Natural killer cell (primary cell): Measurements from ENCODE around the gene EPS15. TPM values are rescaled to one million over a fixed set of nuclear protein-coding genes. Genes with fewer than 3 reads are reported as not detected.
A peak's percentile ranks its signal among the peaks of the same experiment; 100 is the strongest.

Experiments used
- ATAC-seq, 3 donors: fragments of 150-1000 bp in 2 of 3; fragments of 200-7000 bp in 1 of 3; cut with Tn5 transposase; 1 replicate in 1 of 3; 2 replicates in 2 of 3; pipeline ENCODE4 v1.10.0; 2021; ENCODE audit warnings: mild to moderate bottlenecking in 2 of 3, moderate library complexity in 2 of 3
- DNase-seq, 2 donors: peaks; one replicate each; pipeline versions ENCODE4 v3.0.0 to v3.0.0-alpha.2; 2013 to 2021; ENCODE audit warnings: mixed read lengths in 1 of 2
- H3K27ac ChIP-seq: one replicate; pipeline ENCODE4 v1.5.1; 2013; ENCODE audit warnings: mild to moderate bottlenecking, low read length
- H3K27me3 ChIP-seq: one replicate; pipeline ENCODE4 v1.6.1; 2013; ENCODE audit warnings: low read length; ENCODE audit not compliant: control insufficient read depth, insufficient read depth
- H3K36me3 ChIP-seq: one replicate; pipeline ENCODE4 v1.6.1; 2013; ENCODE audit warnings: low read length; ENCODE audit not compliant: control insufficient read depth, insufficient read depth
- H3K4me1 ChIP-seq: one replicate; pipeline ENCODE4 v1.6.1; 2013; ENCODE audit warnings: low read length; ENCODE audit not compliant: control insufficient read depth, insufficient read depth
- H3K4me3 ChIP-seq: one replicate; pipeline ENCODE4 v1.5.1; 2013; ENCODE audit warnings: low read length
- H3K9me3 ChIP-seq: one replicate; pipeline ENCODE4 v1.6.1; 2013; ENCODE audit warnings: low read length; ENCODE audit not compliant: control insufficient read depth, insufficient read depth
- H3K27ac Mint-ChIP-seq, 2 donors: one replicate each; pipeline ENCODE4 v1.8.0; 2022; ENCODE audit warnings: mild to moderate bottlenecking in 2 of 2, mixed read lengths in 2 of 2, moderate library complexity in 1 of 2
- H3K27me3 Mint-ChIP-seq, 2 donors: one replicate each; pipeline ENCODE4 v1.8.0; 2022; ENCODE audit warnings: low read depth in 2 of 2, mixed read lengths in 2 of 2
- H3K36me3 Mint-ChIP-seq: one replicate; pipeline ENCODE4 v1.8.0; 2022; ENCODE audit warnings: mixed read lengths
- H3K4me1 Mint-ChIP-seq, 2 donors: one replicate each; pipeline ENCODE4 v1.8.0; 2022; ENCODE audit warnings: mixed read lengths in 2 of 2
- H3K4me3 Mint-ChIP-seq: one replicate; pipeline ENCODE4 v1.8.0; 2022; ENCODE audit warnings: mild to moderate bottlenecking, moderate library complexity, mixed read lengths
- H3K9me3 Mint-ChIP-seq, 2 donors: one replicate each; pipeline ENCODE4 v1.8.0; 2022; ENCODE audit warnings: mixed read lengths in 2 of 2
- WGBS: methylation state at CpG from one replicate; pipeline ENCODE4 v1.1.7; 2013; ENCODE audit warnings: missing lambda C conversion rate; ENCODE audit not compliant: insufficient coverage; 5-methylcytosine and 5-hydroxymethylcytosine counted together
- intact Hi-C: fragments of 100-400 bp; cut with micrococcal nuclease; formaldehyde crosslinking; loops from one replicate; pipeline ENCODE4 v1.14.2; 2022
- total RNA-seq, 4 donors: library from RNA; stranded (reverse); fragments of 120-200 nt in 1 of 4; gene quantifications; one replicate each; pipeline versions ENCODE4 v1.2.3 to v1.2.4, GENCODE V29; 2013 to 2022
- TF ChIP-seq, protein P1 (sequence below): fragments of 200-600 bp; IDR thresholded peaks from one replicate; pipeline ENCODE4 v1.8.0; 2022; ENCODE audit warnings: antibody characterized with exemption

EPS15 gene
- total RNA-seq, 3 donors from 2014 or later (not counting 1 experiment from before 2014, with no cell fraction given) = 92.7 to 127 (median 93.5) TPM

DNA sequence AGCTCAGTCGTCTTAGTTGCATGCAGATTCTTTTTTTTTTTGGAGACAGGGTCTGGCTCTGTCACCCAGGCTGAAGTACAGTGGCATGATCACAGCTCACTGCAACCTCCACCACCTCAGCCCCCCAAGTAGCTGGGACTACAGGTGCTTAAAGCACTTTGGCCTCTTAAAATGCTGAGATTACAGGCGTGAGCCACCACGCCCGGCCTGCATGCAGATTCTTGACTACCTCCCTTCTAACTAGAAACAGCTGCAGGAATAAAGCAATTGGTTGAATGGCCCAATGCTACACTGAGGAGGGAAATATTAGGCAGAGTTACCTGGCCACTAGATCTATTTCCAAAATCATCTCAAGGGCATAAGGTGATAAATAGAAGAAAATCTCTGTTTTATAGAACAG, 159.2 kb downstream of the EPS15 start:
- ATAC-seq = no peak
- H3K36me3 Mint-ChIP-seq = peaks cover 20% of the 10 kb centered on the region

DNA sequence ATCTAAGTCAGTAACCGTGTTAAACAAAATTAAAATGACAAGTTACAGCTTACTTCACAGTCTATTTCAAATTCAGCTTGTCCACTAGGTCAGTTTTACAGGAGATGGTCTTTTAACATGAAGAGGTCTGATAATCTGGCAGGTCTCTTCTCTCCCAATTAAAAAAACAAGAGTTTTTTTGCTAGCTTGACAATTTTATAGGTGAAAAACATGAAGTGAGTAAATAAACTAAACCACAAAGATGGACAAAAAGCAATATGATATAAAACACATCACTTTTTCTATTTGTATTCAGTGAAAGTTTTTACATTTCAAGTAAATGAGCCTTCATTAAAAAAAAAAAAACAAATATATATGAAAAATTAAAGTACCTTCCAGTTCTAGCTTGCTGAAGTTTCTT, 163.7 kb downstream of the EPS15 start:
- Histone ChIP-seq H3K27ac (no peak overlapping the region), H3K9me3 (no peaks in the 10 kb centered on the region), H3K4me3 (no peak overlapping the region), H3K4me1 (no peaks in the 10 kb centered on the region), H3K27me3 (no peaks in the 10 kb centered on the region), H3K36me3 (peaks cover 36% of the 10 kb centered on the region)
- Mint-ChIP-seq H3K9me3 (no peaks in the 10 kb centered on the region), H3K4me3 (no peak overlapping the region), H3K27ac (no peak overlapping the region), H3K27me3 (no peaks in the 10 kb centered on the region), H3K36me3 (peaks cover 15% of the 10 kb centered on the region), H3K4me1 (peaks cover 0 to 5% of the 10 kb centered on the region in 2 donors)
- no CpG with 5 or more reads among the region's 1 CpG for WGBS
- DNase-seq (no peak), ATAC-seq (no peak)
- intact Hi-C loops = no loop called here
- TF ChIP-seq, protein P1, sequence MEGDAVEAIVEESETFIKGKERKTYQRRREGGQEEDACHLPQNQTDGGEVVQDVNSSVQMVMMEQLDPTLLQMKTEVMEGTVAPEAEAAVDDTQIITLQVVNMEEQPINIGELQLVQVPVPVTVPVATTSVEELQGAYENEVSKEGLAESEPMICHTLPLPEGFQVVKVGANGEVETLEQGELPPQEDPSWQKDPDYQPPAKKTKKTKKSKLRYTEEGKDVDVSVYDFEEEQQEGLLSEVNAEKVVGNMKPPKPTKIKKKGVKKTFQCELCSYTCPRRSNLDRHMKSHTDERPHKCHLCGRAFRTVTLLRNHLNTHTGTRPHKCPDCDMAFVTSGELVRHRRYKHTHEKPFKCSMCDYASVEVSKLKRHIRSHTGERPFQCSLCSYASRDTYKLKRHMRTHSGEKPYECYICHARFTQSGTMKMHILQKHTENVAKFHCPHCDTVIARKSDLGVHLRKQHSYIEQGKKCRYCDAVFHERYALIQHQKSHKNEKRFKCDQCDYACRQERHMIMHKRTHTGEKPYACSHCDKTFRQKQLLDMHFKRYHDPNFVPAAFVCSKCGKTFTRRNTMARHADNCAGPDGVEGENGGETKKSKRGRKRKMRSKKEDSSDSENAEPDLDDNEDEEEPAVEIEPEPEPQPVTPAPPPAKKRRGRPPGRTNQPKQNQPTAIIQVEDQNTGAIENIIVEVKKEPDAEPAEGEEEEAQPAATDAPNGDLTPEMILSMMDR = no peak

More for the DNA sequence above, 159.2 kb downstream of the EPS15 start:
- TF ChIP-seq, protein P1 = no peak
- Histone ChIP-seq H3K36me3 (peaks cover 52% of the 10 kb centered on the region), H3K4me1 (no peaks in the 10 kb centered on the region), H3K4me3 (no peak overlapping the region), H3K9me3 (no peaks in the 10 kb centered on the region), H3K27me3 (no peaks in the 10 kb centered on the region), H3K27ac (no peak overlapping the region)
- DNase-seq = no peak
- Mint-ChIP-seq H3K27me3 (no peaks in the 10 kb centered on the region), H3K9me3 (no peaks in the 10 kb centered on the region), H3K4me3 (no peak overlapping the region), H3K4me1 (no peaks in the 10 kb centered on the region), H3K27ac (no peak overlapping the region)
- 90% methylated on average over 3 of the region's 4 CpGs for WGBS
- intact Hi-C loops = no loop called here

DNA sequence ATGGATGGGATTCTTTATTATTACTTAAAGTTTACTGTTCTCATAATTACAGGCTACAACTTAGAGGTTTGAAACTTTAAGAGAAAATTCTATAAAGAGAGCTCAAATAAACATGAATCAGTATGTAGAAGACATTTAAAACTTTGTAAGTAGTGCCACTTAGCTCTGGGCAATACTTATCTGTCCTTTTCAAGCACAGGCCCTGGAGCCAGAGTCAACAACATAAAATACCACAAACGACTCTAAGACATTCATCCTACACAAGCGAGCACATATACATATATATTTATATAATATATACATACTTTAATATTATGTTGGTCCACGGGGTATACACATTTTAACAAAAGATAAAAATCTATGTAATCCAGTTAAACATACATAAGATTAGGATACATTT, 164.7 kb downstream of the EPS15 start:
- H3K4me3 Mint-ChIP-seq = no peak overlapping the region
- ATAC-seq = no peak
- H3K4me3 ChIP-seq = no peak overlapping the region
- intact Hi-C loops = no loop called here
- H3K36me3 ChIP-seq = peaks cover 31% of the 10 kb centered on the region
- no peaks in the 10 kb centered on the region for H3K27me3 Mint-ChIP-seq
- no peak overlapping the region for H3K27ac Mint-ChIP-seq
- no peaks in the 10 kb centered on the region for H3K27me3 ChIP-seq
- no peaks in the 10 kb centered on the region for H3K9me3 ChIP-seq
- H3K27ac ChIP-seq = no peak overlapping the region
- no peak for DNase-seq
- peaks cover 14% of the 10 kb centered on the region for H3K36me3 Mint-ChIP-seq
- peaks cover 0 to 5% of the 10 kb centered on the region in 2 donors for H3K4me1 Mint-ChIP-seq
- no CpG with 5 or more reads among the region's 3 CpGs for WGBS
- TF ChIP-seq, protein P1 = no peak
- no peaks in the 10 kb centered on the region for H3K9me3 Mint-ChIP-seq
- no peaks in the 10 kb centered on the region for H3K4me1 ChIP-seq

DNA sequence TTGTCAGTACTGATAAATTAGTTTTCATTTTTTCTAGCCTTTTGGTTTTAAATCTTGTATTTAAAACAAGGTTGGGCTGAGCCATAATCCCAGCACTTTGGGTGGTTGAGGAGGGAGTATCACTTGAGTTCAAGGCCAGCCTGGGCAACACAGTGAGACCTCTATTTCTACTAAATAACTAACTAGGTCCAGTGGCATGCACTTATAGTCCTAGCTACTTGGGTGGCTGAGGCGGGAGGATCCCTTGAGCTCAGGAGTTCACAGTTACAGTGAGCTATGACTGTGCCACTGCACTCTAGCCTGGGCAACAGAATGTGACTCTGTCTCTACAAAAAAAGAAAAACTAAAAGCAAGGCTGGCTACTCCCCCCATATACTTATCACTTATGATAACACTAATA, 167.2 kb downstream of the EPS15 start:
- H3K27ac ChIP-seq = no peak overlapping the region
- H3K36me3 ChIP-seq = peaks cover 29% of the 10 kb centered on the region
- no peaks in the 10 kb centered on the region for H3K4me1 ChIP-seq
- WGBS = 100% methylated on average over 1 of the region's 1 CpG
- H3K9me3 ChIP-seq = no peaks in the 10 kb centered on the region
- intact Hi-C loops = no loop called here
- H3K4me1 Mint-ChIP-seq = peaks cover 0 to 5% of the 10 kb centered on the region in 2 donors
- no peaks in the 10 kb centered on the region for H3K27me3 ChIP-seq
- H3K4me3 Mint-ChIP-seq = no peak overlapping the region
- no peaks in the 10 kb centered on the region for H3K9me3 Mint-ChIP-seq
- TF ChIP-seq, protein P1 = no peak
- H3K27me3 Mint-ChIP-seq = peaks cover 0 to 5% of the 10 kb centered on the region in 2 donors
- H3K4me3 ChIP-seq = no peak overlapping the region
- peaks cover 14% of the 10 kb centered on the region for H3K36me3 Mint-ChIP-seq
- DNase-seq (no peak), ATAC-seq (no peak)
- peak overlapping the region in 1 of 2 donors; percentile 8 for H3K27ac Mint-ChIP-seq
